HEK293 (cell line): ENCODE results near the gene CRIP1.

Source experiments
- CTCF ChIP-seq: fragments of 450-650 bp; formaldehyde crosslinking; IDR thresholded peaks from 2 replicates; pipeline ENCODE4 v1.5.1; 2016; ENCODE audit warnings: missing biosample characterization, missing genetic modification characterization
- EGR2 ChIP-seq: fragments of 450-650 bp; formaldehyde crosslinking; IDR thresholded peaks from 2 replicates; pipeline ENCODE4 v1.5.1; 2016; ENCODE audit warnings: low read depth, missing biosample characterization, missing genetic modification characterization
- GFI1B ChIP-seq: fragments of 450-650 bp; formaldehyde crosslinking; IDR thresholded peaks from 2 replicates; pipeline ENCODE4 v1.5.1; 2016; ENCODE audit warnings: missing biosample characterization, missing genetic modification characterization
- PRDM1 ChIP-seq: fragments of 450-650 bp; formaldehyde crosslinking; IDR thresholded peaks from 2 replicates; pipeline ENCODE4; 2016; ENCODE audit warnings: missing biosample characterization, missing genetic modification characterization
- PRDM4 ChIP-seq: fragments of 450-650 bp; formaldehyde crosslinking; IDR thresholded peaks from 2 replicates; pipeline ENCODE4 v1.5.1; 2017; ENCODE audit warnings: missing biosample characterization, missing genetic modification characterization
- PRDM6 ChIP-seq: fragments of 450-650 bp; formaldehyde crosslinking; IDR thresholded peaks from 2 replicates; pipeline ENCODE4 v1.5.1; 2017; ENCODE audit warnings: missing biosample characterization, missing genetic modification characterization
- SP2 ChIP-seq: fragments of 450-650 bp; formaldehyde crosslinking; IDR thresholded peaks from 2 replicates; pipeline ENCODE4 v1.5.1; 2016; ENCODE audit warnings: missing biosample characterization, missing genetic modification characterization
- ZFHX2 ChIP-seq: fragments of 450-650 bp; formaldehyde crosslinking; conservative IDR thresholded peaks from 2 replicates; pipeline ENCODE4 v1.5.1; 2016; ENCODE audit warnings: missing biosample characterization, missing genetic modification characterization
- ZNF112 ChIP-seq: fragments of 450-650 bp; formaldehyde crosslinking; IDR thresholded peaks from 2 replicates; pipeline ENCODE4 v1.5.0; 2017; ENCODE audit warnings: missing biosample characterization, missing genetic modification characterization
- ZNF148 ChIP-seq: fragments of 450-650 bp; formaldehyde crosslinking; IDR thresholded peaks from 2 replicates; pipeline ENCODE4 v1.5.0; 2017; ENCODE audit warnings: missing biosample characterization, missing genetic modification characterization, borderline replicate concordance
- ZNF174 ChIP-seq: fragments of 450-650 bp; formaldehyde crosslinking; IDR thresholded peaks from 2 replicates; pipeline ENCODE4 v1.5.0; 2017; ENCODE audit warnings: missing biosample characterization, mild to moderate bottlenecking, missing genetic modification characterization
- ZNF175 ChIP-seq: fragments of 450-650 bp; formaldehyde crosslinking; IDR thresholded peaks from 2 replicates; pipeline ENCODE4 v1.5.1; 2016; ENCODE audit warnings: missing biosample characterization, missing genetic modification characterization
- ZNF362 ChIP-seq: fragments of 450-650 bp; formaldehyde crosslinking; IDR thresholded peaks from 2 replicates; pipeline ENCODE4 v1.5.1; 2016; ENCODE audit warnings: missing biosample characterization, missing genetic modification characterization
- ZNF394 ChIP-seq: fragments of 450-650 bp; formaldehyde crosslinking; IDR thresholded peaks from 2 replicates; pipeline ENCODE4 v1.5.1; 2016; ENCODE audit warnings: missing biosample characterization, missing genetic modification characterization, mild to moderate bottlenecking, moderate library complexity, borderline replicate concordance
- ZNF449 ChIP-seq: fragments of 450-650 bp; formaldehyde crosslinking; IDR thresholded peaks from 2 replicates; pipeline ENCODE4 v1.5.1; 2017; ENCODE audit warnings: missing biosample characterization, mild to moderate bottlenecking, missing genetic modification characterization, moderate library complexity
- ZNF571 ChIP-seq: fragments of 450-650 bp; formaldehyde crosslinking; IDR thresholded peaks from 2 replicates; pipeline ENCODE4 v1.5.0; 2017; ENCODE audit warnings: missing biosample characterization, missing genetic modification characterization
- ZNF837 ChIP-seq: fragments of 450-650 bp; formaldehyde crosslinking; IDR thresholded peaks from 2 replicates; pipeline ENCODE4 v1.5.1; 2016; ENCODE audit warnings: missing biosample characterization, missing genetic modification characterization
- ZXDB ChIP-seq: fragments of 450-650 bp; formaldehyde crosslinking; IDR thresholded peaks from 2 replicates; pipeline ENCODE4 v1.5.1; 2016; ENCODE audit warnings: missing biosample characterization, missing genetic modification characterization

Gene CRIP1

GRCh38 chr14:105532735-105533141 is 46.1 kb downstream of the CRIP1 start (continued):
- TF ChIP-seq ZNF449 (no peak), ZNF394 (tag by site-specific recombination) (no peak), PRDM6 (tag by site-specific recombination) (no peak), ZNF112 (tag by site-specific recombination) (no peak), ZNF148 (tag by site-specific recombination) (no peak), GFI1B (no peak), ZNF174 (no peak), ZFHX2 (peak; percentile 81), PRDM1 (tag by site-specific recombination) (no peak), ZNF837 (tag by site-specific recombination) (no peak), EGR2 (tag by site-specific recombination) (peak; percentile 87), CTCF (tag by site-specific recombination) (peak; percentile 82), PRDM4 (tag by site-specific recombination) (no peak), SP2 (tag by site-specific recombination) (no peak), ZNF175 (no peak), ZXDB (no peak), ZNF362 (tag by site-specific recombination) (no peak), ZNF571 (tag by site-specific recombination) (no peak)
